Spleen (tissue), 7 donors: Measurements from ENCODE around the gene CCDC92.

ENCODE experiments used
- CTCF ChIP-seq, 11 experiments: fragments of 200-600 bp in 7 of 11; fragments of 450-650 bp in 4 of 11; sonication (generic) in 4 of 11; IDR thresholded peaks in 8 of 11; conservative IDR thresholded peaks in 3 of 11; 1 replicate in 7 of 11; 2 replicates in 4 of 11; pipeline versions ENCODE4 v1.4.0 to v1.8.0; 2016 to 2021; ENCODE audit warnings: antibody characterized with exemption in 11 of 11, inconsistent platforms in 4 of 11, mild to moderate bottlenecking in 1 of 11
- POLR2A ChIP-seq, 3 donors: fragments of 450-650 bp; IDR thresholded peaks; one replicate each; pipeline ENCODE4 v1.5.1; 2017; ENCODE audit warnings: antibody characterized with exemption in 3 of 3, mild to moderate bottlenecking in 1 of 3
- POLR2AphosphoS5 ChIP-seq, 3 donors: sonication (generic); formaldehyde crosslinking; IDR thresholded peaks; one replicate each; pipeline ENCODE4 v1.5.1; 2017; ENCODE audit warnings: antibody characterized with exemption in 3 of 3
- donor health status: DM: no; HTN: no; CAD: no; lungs with moderate emphysema.
- donor health status: DM: no; HTN: no; CAD: no.
- donor health status: DM: no; HTN: no; CAD: no.

GRCh38 chr12:123897221-123897620, 75.4 kb downstream of the CCDC92 start:
- TF ChIP-seq POLR2A (IDR thresholded peaks at IDR 0.05) (no peak), CTCF (IDR thresholded peaks at IDR 0.05 in 8 of 11, conservative IDR thresholded peaks at IDR 0.05 in 3 of 11) (no peak), POLR2AphosphoS5 (IDR thresholded peaks at IDR 0.05) (no peak)
